ENCODE measurements around the gene TTC39B.

TTC39B gene

DNA sequence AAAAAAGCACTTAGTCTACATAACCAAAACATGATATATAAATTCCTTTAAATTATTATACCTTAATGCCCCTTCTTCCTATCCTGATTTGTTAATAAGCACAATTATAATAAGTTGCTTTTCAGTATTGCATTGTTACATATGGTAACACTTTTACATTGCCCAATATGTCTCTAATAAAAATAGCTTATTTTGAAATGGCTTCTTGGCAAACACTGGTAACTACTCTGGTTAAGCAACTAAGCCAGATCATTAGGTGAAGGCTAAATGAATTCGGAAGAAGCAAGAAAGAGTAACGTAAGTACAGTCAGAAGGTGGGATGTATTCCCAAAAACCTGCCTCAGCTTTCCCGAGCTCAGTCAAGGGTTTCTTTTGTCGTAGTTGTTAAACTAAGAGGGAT lies 85.3 kb downstream of the TTC39B start:
- no peak for DNase-seq

DNA sequence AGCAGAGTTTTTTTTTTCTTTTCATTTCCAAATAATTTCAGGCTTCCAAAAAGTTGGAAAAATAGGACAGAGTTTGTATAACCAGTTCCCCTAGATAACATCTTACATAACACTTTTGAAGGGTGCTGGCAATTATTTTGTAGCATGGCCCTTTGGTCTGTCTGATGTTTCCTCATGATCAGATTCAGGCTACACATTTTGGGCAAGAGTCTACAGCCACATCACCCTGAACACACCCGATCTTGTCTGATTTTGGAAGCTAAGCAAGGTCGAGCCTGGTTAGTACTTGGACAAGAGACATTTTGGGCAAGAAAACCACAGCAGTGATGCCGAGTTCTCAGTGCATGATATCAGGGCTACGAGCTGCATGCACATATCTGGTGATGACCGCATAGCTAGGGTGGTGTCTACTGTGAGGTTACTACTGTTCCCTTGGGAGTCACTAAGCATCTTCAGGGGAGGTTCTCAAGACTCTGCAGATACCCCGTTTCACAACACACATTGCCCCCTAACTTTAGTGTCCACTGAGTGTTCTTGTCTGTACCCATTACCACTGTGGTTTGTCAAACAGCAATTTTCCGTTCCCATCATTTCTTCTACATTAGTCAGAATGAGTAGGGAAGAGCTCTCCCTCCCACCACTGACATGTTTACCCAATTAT lies 86.2 kb downstream of the TTC39B start:
- no peak for DNase-seq

DNA sequence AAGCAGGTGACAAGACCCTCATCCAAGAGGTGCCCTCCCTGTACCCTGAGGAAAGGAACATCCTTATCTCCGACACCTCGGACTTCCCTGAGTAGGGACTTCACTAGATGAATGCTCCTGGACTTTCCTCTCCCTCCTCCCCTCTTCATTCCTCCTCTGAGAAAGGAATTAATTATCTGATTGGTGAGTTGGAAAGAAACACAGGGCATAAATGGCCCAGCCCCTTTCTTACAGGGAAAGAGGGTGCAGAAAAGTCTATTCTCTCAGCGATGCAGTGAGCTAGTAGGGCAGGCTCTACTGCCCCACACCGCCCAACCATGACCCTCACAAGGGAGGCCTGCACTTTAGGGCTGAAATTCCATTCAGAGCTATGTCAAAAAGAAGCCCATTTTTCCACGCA lies 87.5 kb downstream of the TTC39B start:
- no peak for DNase-seq

DNA sequence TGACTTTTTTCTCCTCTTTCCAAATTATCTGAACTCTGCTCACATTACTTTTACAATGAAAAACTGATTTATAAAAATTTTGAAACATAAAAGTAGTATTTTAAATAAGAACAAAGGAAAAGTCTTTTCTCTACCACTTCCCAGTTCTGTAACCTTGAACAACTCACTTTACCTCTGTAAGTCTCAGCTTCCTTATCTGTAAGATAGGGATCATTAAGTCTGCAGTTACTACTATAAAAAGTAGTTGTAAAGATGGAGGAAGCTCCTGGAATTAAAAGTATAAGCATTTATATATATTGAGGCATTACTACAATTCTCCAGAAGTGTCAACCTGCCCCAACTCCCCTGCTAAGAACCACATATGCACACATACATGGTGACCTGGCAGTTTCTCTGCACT lies 88.0 kb downstream of the TTC39B start:
- no peak for DNase-seq

DNA sequence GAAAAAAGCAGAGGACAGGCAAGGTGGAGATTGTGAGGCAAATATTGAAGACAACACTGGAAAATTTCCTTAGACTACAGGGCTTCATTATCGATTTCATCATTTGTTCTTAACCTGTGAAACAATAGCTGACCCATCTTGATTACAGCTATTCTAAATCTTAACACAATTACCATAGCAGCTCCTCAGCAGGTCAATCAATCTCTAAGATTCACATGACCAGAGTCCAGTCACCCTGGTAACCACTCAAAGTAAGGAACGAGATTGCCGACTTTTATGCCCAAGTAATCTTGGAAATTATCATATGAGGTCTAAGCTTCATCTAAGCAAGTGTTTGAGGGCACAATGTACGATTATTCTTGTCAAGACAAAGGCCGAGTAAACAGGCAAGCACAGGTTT lies 93.8 kb downstream of the TTC39B start:
- DNase-seq = no peak

DNA sequence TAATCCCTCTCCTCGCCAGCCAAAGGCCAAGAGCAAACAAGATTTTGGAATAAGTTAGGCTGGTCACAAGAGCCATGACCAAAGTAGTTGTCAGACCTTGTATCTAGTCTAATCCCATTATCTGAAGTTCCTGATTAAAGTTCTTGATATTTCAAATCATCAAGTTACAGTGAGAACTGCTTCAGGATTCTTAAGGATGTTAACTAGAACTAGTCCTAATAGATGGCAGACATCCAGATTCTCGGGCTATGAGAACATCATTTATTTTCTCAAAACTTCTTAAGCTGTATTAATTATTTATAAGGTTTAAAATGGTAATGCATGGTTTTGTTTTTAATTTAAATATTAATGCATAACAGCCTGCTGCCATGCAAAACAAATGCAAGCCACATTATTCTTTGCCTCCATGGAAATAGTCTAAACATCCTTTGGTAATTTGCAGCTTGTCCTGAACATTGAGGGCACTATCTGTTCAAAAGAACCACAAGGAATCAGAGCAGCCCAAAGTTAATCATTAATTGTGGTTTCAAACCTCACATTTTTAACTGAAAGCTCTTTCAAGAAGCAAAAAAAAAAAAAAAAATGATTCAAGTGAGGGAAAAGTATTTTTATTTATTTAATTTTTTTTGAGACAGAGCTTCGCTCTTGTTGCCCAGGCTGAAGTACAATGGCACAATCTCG lies 95.1 kb downstream of the TTC39B start:
- DNase-seq = no peak

DNA sequence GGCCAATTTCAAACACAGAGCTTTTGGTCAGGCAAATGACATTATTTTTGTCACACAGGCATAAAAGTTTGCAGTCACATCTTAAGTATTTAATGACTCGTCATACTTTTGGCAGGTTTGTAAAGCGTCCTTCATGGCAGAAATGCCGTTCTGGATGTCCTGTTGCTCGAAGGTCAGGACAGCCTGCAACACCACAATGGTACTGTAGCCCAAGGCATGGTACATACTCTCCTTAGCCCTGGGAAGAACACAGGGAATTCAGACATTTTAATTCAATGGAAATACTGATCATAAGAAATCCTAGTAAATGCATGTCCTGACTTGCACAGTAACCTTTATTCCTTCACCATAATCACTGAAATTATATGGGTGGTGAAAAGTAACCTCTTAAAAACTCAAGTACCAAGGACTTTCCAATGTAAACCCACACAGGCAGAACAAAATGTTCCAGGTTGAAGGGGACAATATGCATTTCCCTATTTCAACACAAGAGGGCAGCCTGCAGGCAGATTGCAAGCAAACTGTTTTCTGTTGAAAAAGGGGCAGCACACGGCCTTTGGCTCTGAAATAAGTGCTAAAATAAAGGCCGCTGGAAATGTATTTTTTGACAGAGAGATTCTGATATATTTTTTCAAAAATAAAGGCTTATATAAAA lies 95.7 kb downstream of the TTC39B start:
- DNase-seq = peak; percentile 66

DNA sequence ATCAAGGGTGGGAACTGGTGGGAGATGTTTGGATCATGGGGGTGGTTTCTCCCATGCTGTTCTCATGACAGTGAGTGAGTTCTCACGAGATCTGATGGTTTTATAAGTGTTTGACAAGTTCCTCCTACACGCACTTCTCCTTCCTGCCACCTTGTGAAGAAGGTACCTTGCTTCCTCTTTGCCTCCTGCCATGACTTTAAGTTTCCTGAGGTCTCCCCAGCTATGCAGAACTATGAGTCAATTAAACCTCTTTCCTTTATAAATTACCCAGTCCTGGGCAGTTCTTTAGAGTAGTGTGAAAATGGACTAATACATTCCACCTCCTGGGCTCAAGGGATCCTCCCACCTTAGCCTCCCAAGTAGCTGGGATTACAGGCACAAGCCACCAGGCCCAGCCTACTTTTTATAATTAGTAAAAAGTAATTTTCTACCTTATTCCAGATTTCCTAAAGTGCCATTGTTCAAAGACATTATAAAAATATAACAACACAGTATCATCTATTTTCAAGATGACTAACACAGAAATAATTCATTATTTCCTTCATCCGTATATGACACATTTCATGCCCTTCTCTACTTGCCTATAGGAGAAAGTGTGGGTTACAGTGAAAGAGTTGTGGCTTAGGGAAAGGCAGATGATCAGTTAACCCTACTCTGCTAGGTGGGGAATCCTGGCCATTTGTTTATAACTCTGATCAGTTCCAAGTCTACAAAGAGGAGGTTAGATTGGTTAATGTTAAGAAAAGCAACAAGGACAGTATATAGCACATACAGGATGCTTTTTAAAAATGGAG lies 99.9 kb downstream of the TTC39B start:
- DNase-seq = no peak

DNA sequence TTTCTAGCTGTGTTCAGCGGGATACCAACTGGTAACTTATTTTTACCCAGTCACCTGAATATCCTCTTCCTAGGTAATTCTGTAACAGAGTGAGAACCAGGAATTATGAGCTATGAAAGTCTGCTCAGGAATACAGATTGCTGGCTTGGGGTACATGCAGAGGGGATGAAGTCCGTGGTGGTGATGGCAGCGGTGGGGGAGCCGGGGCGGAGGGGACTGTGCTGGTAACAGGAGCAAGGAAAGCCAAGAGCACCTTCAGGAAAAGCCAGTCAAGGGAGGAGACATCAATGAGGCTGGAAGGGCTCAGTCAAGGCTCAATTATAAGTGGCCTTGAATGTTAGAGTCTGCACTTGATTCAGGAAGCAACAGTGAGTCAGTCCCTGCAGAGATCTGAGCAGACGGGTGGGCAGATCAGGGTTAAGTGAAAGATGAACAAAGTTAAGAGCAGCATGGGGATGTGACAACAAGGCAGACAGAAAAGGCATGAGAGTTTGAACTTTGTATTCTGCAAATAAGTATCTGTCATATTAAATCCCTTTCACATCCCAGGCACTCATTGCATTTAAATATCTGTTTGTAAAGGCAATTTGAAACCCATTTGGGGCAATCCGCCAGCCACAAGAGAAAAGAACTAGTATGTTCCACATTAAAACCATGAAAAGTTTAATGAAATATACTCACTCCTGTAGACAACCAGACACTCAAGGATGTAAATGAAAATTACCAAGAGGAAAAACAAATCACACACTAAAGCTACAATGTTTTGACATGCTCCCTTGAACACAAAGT lies 101.2 kb downstream of the TTC39B start:
- DNase-seq = no peak

DNA sequence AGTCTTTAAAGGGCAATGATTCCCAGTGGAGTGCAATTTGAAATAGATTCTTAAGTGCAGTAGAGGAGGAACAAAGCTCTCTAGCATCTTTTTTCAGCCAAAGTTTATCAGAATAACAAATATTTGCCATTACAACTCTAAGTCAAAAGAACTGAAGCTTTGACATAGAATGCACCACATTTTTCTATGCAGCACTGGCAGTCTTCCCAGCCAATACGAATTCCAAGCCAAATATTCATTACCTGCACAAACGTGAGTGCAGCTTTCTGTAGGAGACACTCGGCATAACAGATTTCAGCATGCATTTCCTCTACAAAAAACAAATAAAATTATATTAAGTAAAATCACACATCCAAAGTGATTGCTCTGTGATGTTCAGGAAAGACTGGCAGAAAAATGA lies 103.4 kb downstream of the TTC39B start:
- no peak for DNase-seq

DNA sequence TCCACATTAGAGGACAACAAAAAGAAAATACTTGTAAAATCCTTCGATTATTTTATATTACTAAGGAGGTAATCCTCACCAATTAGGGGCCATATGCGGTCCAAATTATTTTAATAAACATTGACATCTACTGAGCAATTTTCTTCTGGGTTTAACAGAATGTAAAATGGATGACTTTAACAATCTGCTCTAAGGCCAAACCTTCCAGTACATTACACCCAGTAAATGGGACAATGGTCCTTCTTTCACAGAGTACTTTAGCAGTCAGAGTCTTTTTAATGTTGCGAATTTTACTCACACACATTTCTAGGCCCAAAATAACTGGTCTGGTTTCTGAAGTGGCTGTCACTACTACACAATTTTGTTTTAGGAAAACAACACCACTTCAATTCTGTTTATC lies 106.9 kb downstream of the TTC39B start:
- no peak for DNase-seq

DNA sequence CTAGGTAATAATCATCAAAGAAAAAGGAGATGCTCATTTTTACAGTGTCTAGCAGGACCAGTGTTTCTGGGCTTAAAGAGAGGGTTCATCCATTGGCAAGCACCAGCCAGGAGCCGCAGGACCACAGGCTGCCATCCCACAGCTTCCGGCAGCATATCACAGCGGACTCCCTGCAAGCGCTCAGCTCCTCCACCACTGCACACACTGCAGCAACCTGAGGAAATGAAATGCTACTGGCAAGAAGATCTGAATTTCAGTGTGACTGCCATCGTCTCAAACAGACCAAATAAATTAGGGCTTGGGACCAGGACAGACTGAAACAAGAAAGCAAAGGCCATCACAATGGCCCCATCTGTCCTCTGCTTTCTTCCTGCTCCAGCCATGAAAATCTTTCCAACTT lies 114.2 kb downstream of the TTC39B start:
- DNase-seq = no peak

DNA sequence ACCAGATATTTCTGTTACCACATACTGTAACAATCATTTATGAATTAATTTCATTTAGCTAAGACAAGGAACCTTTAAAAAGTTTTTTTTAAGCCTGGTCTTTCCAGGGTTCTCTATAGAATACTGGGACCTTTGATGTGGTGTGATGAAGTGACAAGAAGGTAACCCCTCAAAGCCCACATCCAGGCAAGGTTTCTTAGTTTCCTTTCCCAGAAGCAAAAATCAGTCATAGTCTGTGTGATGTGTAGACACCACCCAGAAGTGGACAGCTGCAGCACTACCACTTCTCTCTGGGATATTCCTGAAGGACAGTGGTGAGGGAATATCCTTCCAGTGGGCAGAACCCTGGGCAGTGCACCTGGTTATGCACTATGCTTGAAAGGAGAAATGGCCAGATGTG lies 115.6 kb downstream of the TTC39B start:
- DNase-seq = no peak

DNA sequence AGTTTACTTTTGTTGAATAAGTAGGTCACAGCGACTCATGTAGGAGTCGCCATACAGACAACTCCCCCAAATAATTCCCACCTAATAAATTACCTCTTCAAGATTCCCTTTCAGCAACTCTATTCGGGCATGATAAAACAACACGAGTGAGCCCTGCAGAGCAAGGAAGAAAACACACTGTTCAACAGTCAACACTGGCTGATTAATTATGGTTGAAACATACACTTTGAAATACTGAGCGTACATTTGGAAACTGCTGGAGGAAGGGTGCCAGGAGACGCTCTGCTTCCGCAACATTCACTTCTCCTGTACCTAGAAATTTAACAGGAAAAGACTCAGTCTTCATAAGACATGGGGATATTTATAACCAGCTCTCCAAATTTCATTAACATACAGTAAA lies 117.5 kb downstream of the TTC39B start:
- no peak for DNase-seq

DNA sequence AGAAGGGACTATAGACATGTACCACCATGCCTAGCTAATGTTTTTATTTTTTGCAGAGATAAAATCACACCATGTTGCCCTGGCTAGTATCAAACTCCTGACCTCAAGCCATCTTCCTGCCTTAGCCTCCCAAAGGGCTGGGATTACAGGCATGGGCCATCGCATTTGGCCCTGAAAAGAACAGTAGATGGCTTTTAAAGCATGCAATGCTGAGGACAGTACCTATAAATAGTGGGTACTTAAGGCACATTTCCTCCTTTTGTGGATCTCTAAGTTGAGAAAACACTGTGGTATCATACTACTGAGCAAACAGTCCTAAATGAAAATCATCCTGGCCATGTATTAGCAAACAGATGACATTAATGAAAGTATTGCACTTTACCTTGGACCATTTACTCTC lies 119.4 kb downstream of the TTC39B start:
- DNase-seq = no peak

DNA sequence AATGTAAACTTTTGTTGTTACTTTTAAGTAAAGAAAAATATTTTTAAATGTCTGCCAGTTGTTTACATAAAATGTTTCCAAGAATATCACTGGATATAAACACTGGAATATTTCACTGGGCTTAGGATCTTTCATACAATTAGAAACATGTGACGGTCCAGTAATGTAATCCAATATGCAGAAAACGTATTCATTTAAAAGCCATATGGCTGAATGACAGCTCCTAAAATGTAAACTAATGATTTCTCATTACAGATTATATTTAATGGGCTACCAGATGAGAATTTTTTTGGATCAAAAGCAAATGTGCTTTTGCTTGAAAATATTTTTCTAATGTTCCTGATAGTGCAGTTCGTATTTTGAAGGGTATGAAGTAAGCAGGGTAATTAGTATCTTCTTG lies 124.3 kb downstream of the TTC39B start:
- peak; percentile 89 for DNase-seq

DNA sequence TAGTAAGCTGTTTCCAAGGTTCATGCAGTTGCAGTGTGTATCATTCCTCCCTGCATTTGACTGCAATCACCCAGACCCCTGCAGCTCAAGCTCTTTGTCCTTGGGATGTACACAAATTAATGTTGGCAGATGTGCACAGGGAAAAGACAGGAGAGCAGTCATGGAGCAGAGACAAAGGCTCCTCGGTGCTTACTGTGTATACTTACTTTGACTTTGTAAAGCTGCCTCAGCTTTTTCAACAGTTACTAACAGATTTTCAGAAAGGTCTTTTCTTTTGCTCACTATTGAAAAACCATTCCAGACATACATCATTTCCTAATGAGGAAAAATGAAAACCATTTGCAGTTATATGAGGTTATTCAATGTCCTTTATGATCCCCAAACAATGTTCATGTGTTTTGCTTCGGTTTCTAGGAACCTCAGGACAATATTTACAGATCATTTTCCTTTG lies 124.9 kb downstream of the TTC39B start:
- DNase-seq = peak; percentile 72

DNA sequence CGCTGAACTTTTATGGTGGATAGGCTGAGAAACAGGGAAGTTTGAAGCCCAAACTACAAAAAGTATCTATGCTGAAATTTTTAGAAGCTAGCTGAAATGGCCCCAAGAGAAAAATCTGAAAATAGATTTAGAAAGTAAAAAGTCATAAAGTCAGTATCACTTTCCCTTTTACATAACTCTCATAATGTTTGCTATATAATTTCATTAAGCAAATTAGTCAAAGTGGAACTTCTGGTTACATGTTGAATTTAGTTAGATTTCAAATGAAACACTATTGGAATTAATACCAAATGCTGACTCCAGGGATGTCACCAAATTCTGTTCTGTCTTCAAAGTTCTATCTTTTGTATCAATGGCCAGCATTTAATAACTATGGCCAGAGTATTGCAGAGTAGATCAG lies 126.9 kb downstream of the TTC39B start:
- no peak for DNase-seq

DNA sequence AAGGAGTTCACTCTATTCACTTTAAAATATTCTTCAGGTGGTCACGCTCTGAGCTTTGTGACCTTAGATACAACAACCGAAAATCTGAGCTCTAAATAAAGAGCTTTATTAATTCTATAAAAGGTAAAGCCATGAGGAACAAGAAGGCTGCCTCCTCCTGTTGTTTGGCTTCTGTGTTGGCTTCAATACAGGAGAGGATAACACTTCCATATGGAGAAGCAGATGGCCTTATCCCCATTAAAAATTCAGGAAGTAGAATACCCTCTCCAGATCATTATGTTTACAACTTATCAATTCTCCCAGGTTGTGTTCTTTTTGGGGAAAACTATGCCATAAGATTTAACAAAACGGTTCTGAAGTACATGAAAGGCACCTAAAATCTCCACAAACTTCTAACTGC lies 128.4 kb downstream of the TTC39B start:
- peak; percentile 94 for DNase-seq

DNA sequence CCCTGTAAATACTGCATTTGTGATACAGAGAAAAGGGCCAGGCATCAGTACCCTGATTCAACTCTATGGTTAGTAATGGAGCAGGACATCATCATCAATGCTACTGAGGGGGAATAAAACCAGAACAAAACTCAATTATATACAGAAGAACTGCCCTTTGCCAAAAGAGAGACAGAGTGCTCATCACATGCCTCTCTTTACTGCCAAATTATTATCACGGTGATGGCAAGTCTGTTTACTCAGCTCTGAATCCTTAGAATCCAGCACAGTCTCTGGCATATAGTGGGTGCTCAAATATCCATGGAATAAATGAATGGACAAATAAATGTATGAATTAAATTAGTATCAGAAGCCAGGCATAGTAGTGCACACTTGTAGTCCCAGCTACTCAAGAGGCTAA lies 130.2 kb downstream of the TTC39B start:
- no peak for DNase-seq

DNA sequence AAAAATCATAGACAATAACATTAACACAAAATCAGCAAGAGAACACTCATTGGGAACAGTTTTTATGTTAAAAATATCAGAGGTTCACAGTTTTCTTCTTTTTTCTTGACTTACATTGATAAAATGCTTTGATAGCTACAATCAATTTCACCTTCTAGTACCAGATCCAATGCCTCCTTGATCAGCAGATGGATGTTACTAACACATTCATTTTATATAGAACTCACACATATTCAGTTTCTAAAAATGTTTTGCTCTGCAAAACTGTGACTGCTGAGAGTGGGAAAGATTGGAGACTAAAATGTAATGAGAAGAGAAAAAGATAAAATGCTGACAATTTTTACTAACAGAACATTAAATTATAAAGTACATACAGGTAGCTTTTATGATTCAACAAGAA lies 143.1 kb downstream of the TTC39B start:
- DNase-seq = no peak

DNA sequence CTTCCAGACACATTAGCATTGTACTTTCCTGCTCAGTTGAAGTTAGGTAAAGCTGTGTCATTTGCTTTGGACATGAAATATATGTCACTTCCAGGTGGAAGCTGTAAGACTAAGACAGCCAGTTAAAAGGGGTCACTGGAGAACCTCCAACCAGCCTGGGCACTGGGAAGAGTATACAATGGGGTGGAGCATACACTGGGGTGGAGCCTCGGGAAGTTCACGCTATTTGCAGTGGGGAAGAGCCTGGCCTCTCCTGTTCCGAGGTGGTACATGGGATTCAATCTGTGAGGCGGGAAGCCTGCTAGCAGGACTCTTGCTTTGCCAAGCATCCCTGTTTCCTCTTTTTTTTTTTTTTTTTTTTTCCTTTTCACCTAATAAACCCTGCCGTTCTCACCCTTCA lies 145.3 kb downstream of the TTC39B start:
- DNase-seq = no peak

DNA sequence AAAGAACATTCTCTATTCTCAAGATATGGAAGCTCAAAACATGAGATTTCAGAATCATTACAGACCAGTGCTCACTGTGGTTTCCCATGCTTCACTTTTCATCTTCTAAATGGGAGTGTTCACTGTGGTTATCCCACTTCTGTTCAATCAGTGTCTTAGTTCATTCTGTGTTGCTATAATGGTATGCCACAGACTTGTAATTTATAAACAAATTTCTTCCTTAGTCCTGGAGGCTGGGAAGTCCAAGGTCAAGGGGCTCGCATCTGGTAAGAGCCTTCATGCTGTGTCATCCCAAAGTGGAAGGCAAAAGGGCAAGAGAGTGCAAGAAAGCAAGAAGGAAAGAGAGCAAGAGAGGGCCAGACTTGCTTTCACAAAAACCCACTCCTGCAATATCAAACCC lies 146.3 kb downstream of the TTC39B start:
- no peak for DNase-seq

Measured in NCI-H1694 treated with DMSO at 0.1 percent for 48 hours (cell line).